IPS-NIHi7 (cell line): ENCODE measurements around the gene ZNRF4.
"Not testable (repeated sequence)": the region's sequence is repeated elsewhere in the genome, so short reads cannot be mapped to it uniquely, and the experiment has no call there.

Experiments
- DNase-seq: peaks from one replicate; pipeline ENCODE4 v3.0.0; 2012; ENCODE audit warnings: mixed read lengths; ENCODE audit errors: extremely low spot score

Gene ZNRF4

GRCh38 chr19:5455367-5456129 is at the start of gene ZNRF4:
Gene ZNRF4, plus strand, starts transcription at chr19:5455417. Its CDS starts 75 bp downstream, at chr19:5455492.
- no peak for DNase-seq

- not testable (repeated sequence) for DNase-seq
Measured at GRCh38 chr19:5406198-5406597, 49.0 kb upstream of the ZNRF4 start.

GRCh38 chr19:5406816-5407215 is 48.4 kb upstream of the ZNRF4 start:
- DNase-seq = no peak

- peak; percentile 46 for DNase-seq
Measured at GRCh38 chr19:5407356-5407755, 47.9 kb upstream of the ZNRF4 start.

GRCh38 chr19:5417495-5418436 is 37.5 kb upstream of the ZNRF4 start:
- no peak for DNase-seq

GRCh38 chr19:5418677-5419076 is 36.5 kb upstream of the ZNRF4 start:
- no peak for DNase-seq

- no peak for DNase-seq
Measured at GRCh38 chr19:5420953-5421352, 34.3 kb upstream of the ZNRF4 start.

- DNase-seq = no peak
Measured at GRCh38 chr19:5423567-5424125, 31.6 kb upstream of the ZNRF4 start.

- no peak for DNase-seq
Measured at GRCh38 chr19:5424192-5424973, 30.8 kb upstream of the ZNRF4 start.

- no peak for DNase-seq
Measured at GRCh38 chr19:5425260-5425659, 30.0 kb upstream of the ZNRF4 start.

- DNase-seq = peak; percentile 73
Measured at GRCh38 chr19:5430237-5430636, 25.0 kb upstream of the ZNRF4 start.

GRCh38 chr19:5432687-5433086 is 22.5 kb upstream of the ZNRF4 start:
- DNase-seq = no peak

GRCh38 chr19:5434351-5434917 is 20.8 kb upstream of the ZNRF4 start:
- no peak for DNase-seq

GRCh38 chr19:5434970-5435641 is 20.1 kb upstream of the ZNRF4 start:
- DNase-seq = no peak

GRCh38 chr19:5435642-5436017 is 19.6 kb upstream of the ZNRF4 start:
- DNase-seq = no peak

- DNase-seq = peak; percentile 100
Measured at GRCh38 chr19:5436106-5436947, 18.9 kb upstream of the ZNRF4 start.

GRCh38 chr19:5436948-5437306 is 18.3 kb upstream of the ZNRF4 start:
- no peak for DNase-seq

- DNase-seq = not testable (repeated sequence)
Measured at GRCh38 chr19:5438756-5439155, 16.5 kb upstream of the ZNRF4 start.

GRCh38 chr19:5439452-5439851 is 15.8 kb upstream of the ZNRF4 start:
- DNase-seq = no peak

- DNase-seq = no peak
Measured at GRCh38 chr19:5440299-5440698, 14.9 kb upstream of the ZNRF4 start.
